HEK293 (cell line): ENCODE data around the gene CCDC63.

Experiments used
- CTCF ChIA-PET: fragments of 350-600 bp; formaldehyde crosslinking; extraction: SDS; loops from one replicate; lab custom pipeline; 2021; ENCODE audit warnings: antibody characterized with exemption; lab: Yijun Ruan, JAX
- POLR2A ChIA-PET: fragments of 300-600 bp; formaldehyde crosslinking; extraction: SDS; loops from one replicate; lab custom pipeline; 2020; ENCODE audit warnings: antibody characterized with exemption, inconsistent platforms; lab: Yijun Ruan, JAX
- H3K27ac ChIP-seq: fragments of 200-500 bp; sonication (Bioruptor generic); 2 replicates; pipeline ENCODE4 v1.5.1; 2014; ENCODE audit warnings: low read depth, low read length, control low read depth, inconsistent platforms; ENCODE audit errors: extremely low read depth
- H3K36me3 ChIP-seq, 2 experiments: fragments of 200-500 bp in 1 of 2; sonication (Bioruptor generic) in 1 of 2; 1 replicate in 1 of 2; 2 replicates in 1 of 2; pipeline ENCODE4 v1.5.1; 2014 to 2017; ENCODE audit warnings: inconsistent platforms in 2 of 2, low read length in 2 of 2; ENCODE audit not compliant: control insufficient read depth in 2 of 2, insufficient read depth in 1 of 2
- H3K4me1 ChIP-seq: fragments of 200-500 bp; sonication (Bioruptor generic); 2 replicates; pipeline ENCODE4 v1.5.1; 2014; ENCODE audit warnings: mild to moderate bottlenecking, low read length, inconsistent platforms; ENCODE audit not compliant: control insufficient read depth, insufficient read depth
- H3K4me3 ChIP-seq: 2 replicates; pipeline ENCODE4 v1.5.1; 2011; ENCODE audit warnings: low read depth, mild to moderate bottlenecking, control low read depth, low read length, moderate library complexity
- H3K9me3 ChIP-seq: fragments of 200-500 bp; sonication (Bioruptor generic); 2 replicates; pipeline ENCODE4 v1.5.1; 2014; ENCODE audit warnings: low read depth, low read length, inconsistent platforms; ENCODE audit not compliant: control insufficient read depth, insufficient read depth
- HOXC10 ChIP-seq: sonication (generic); formaldehyde crosslinking; IDR thresholded peaks from 2 replicates; pipeline ENCODE4 v1.8.1; 2023; ENCODE audit warnings: mild to moderate bottlenecking, missing genetic modification reagents
- HOXD13 ChIP-seq: sonication (generic); formaldehyde crosslinking; IDR thresholded peaks from 2 replicates; pipeline ENCODE4 v1.8.0; 2022; ENCODE audit warnings: missing genetic modification reagents, borderline replicate concordance
- MEIS1 ChIP-seq: sonication (generic); formaldehyde crosslinking; IDR thresholded peaks from 2 replicates; pipeline ENCODE4 v1.8.1; 2022; ENCODE audit warnings: missing genetic modification reagents, mild to moderate bottlenecking, borderline replicate concordance
- SCRT1 ChIP-seq: fragments of 450-650 bp; formaldehyde crosslinking; IDR thresholded peaks from 2 replicates; pipeline ENCODE4 v1.5.1; 2016; ENCODE audit warnings: missing biosample characterization, missing genetic modification characterization, borderline replicate concordance
- YY1 ChIP-seq: fragments of 450-650 bp; formaldehyde crosslinking; IDR thresholded peaks from 2 replicates; pipeline ENCODE4 v1.5.1; 2018; ENCODE audit warnings: missing biosample characterization, missing genetic modification characterization
- ZFP37 ChIP-seq: fragments of 450-650 bp; formaldehyde crosslinking; IDR thresholded peaks from 2 replicates; pipeline ENCODE4 v1.5.1; 2016; ENCODE audit warnings: missing biosample characterization, missing genetic modification characterization
- ZNF10 ChIP-seq: fragments of 450-650 bp; formaldehyde crosslinking; IDR thresholded peaks from 2 replicates; pipeline ENCODE4 v1.5.1; 2017; ENCODE audit warnings: missing biosample characterization, missing genetic modification characterization
- ZNF112 ChIP-seq: fragments of 450-650 bp; formaldehyde crosslinking; IDR thresholded peaks from 2 replicates; pipeline ENCODE4 v1.5.0; 2017; ENCODE audit warnings: missing biosample characterization, missing genetic modification characterization
- ZNF121 ChIP-seq: fragments of 450-650 bp; formaldehyde crosslinking; IDR thresholded peaks from 2 replicates; pipeline ENCODE4 v1.5.1; 2016; ENCODE audit warnings: missing biosample characterization, missing genetic modification characterization
- ZNF132 ChIP-seq: fragments of 450-650 bp; formaldehyde crosslinking; IDR thresholded peaks from 2 replicates; pipeline ENCODE4 v1.5.1; 2017; ENCODE audit warnings: missing biosample characterization, missing genetic modification characterization, borderline replicate concordance
- ZNF146 ChIP-seq: fragments of 450-650 bp; formaldehyde crosslinking; IDR thresholded peaks from 2 replicates; pipeline ENCODE4 v1.5.1; 2016; ENCODE audit warnings: missing biosample characterization, missing genetic modification characterization
- ZNF157 ChIP-seq: fragments of 450-650 bp; formaldehyde crosslinking; IDR thresholded peaks from 2 replicates; pipeline ENCODE4 v1.5.1; 2016; ENCODE audit warnings: missing biosample characterization, missing genetic modification characterization
- ZNF174 ChIP-seq: fragments of 450-650 bp; formaldehyde crosslinking; IDR thresholded peaks from 2 replicates; pipeline ENCODE4 v1.5.0; 2017; ENCODE audit warnings: missing biosample characterization, mild to moderate bottlenecking, missing genetic modification characterization
- ZNF239 ChIP-seq: fragments of 450-650 bp; formaldehyde crosslinking; IDR thresholded peaks from 2 replicates; pipeline ENCODE4 v1.5.1; 2016; ENCODE audit warnings: missing biosample characterization, missing genetic modification characterization
- ZNF311 ChIP-seq: fragments of 450-650 bp; formaldehyde crosslinking; IDR thresholded peaks from 2 replicates; pipeline ENCODE4 v1.5.1; 2017; ENCODE audit warnings: missing biosample characterization, missing genetic modification characterization, borderline replicate concordance
- ZNF335 ChIP-seq: fragments of 450-650 bp; formaldehyde crosslinking; conservative IDR thresholded peaks from 2 replicates; pipeline ENCODE4 v1.5.1; 2016; ENCODE audit warnings: missing biosample characterization, missing genetic modification characterization
- ZNF366 ChIP-seq: fragments of 450-650 bp; formaldehyde crosslinking; conservative IDR thresholded peaks from 2 replicates; pipeline ENCODE4 v1.5.1; 2016; ENCODE audit warnings: missing biosample characterization, missing genetic modification characterization
- ZNF426 ChIP-seq: fragments of 450-650 bp; formaldehyde crosslinking; IDR thresholded peaks from 2 replicates; pipeline ENCODE4 v1.5.1; 2017; ENCODE audit warnings: missing biosample characterization, missing genetic modification characterization, mild to moderate bottlenecking, inconsistent platforms, moderate library complexity
- ZNF518A ChIP-seq: fragments of 450-650 bp; formaldehyde crosslinking; conservative IDR thresholded peaks from 2 replicates; pipeline ENCODE4 v1.5.1; 2016; ENCODE audit warnings: low read depth, missing biosample characterization, missing genetic modification characterization
- ZNF639 ChIP-seq: fragments of 450-650 bp; formaldehyde crosslinking; IDR thresholded peaks from 2 replicates; pipeline ENCODE4 v1.5.1; 2016; ENCODE audit warnings: missing biosample characterization, missing genetic modification characterization
- ZNF654 ChIP-seq: fragments of 450-650 bp; formaldehyde crosslinking; IDR thresholded peaks from 2 replicates; pipeline ENCODE4 v1.5.1; 2016; ENCODE audit warnings: low read depth, missing biosample characterization, missing genetic modification characterization
- ZNF658 ChIP-seq: fragments of 450-650 bp; formaldehyde crosslinking; IDR thresholded peaks from 2 replicates; pipeline ENCODE4; 2016; ENCODE audit warnings: missing biosample characterization, missing genetic modification characterization
- ZNF660 ChIP-seq: fragments of 450-650 bp; IDR thresholded peaks from 2 replicates; pipeline ENCODE4 v1.5.1; 2018; ENCODE audit warnings: missing biosample characterization, mild to moderate bottlenecking, missing genetic modification characterization
- ZNF707 ChIP-seq: fragments of 450-650 bp; formaldehyde crosslinking; IDR thresholded peaks from 2 replicates; pipeline ENCODE4 v1.5.1; 2016; ENCODE audit warnings: missing biosample characterization, missing genetic modification characterization
- ZXDB ChIP-seq: fragments of 450-650 bp; formaldehyde crosslinking; IDR thresholded peaks from 2 replicates; pipeline ENCODE4 v1.5.1; 2016; ENCODE audit warnings: missing biosample characterization, missing genetic modification characterization
- TF ChIP-seq, protein P1 (sequence below): fragments of 450-650 bp; formaldehyde crosslinking; IDR thresholded peaks from 2 replicates; pipeline ENCODE4 v1.5.1; 2016; ENCODE audit warnings: missing biosample characterization, missing genetic modification characterization

Gene CCDC63

DNA sequence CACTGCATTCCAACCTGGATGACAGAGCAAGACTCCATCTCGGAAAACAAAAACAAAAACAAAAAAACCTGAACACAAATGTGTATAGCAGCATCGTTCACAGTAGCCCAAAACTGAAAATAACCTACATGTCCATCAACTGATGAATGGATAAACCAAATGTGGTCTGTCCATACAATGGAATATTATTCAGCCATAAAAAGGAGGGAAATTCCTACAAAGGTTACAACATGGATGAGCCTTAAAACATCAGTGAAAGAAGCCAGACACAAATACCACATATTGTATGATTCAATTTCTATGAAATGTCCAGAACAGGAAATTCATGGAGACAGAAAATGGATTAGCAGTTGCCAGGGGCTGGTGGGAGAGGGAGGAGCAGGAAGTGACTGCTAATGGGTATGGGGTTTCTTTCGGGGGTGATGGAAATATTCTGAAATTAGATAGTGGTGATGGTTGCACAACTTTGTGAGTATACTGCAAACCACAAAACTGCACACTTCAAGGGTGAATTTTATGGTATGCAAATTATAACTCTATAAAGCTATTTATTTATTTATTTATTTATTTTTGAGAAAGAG lies 69.6 kb downstream of the CCDC63 start:
- POLR2A ChIA-PET, result no interaction called here
- CTCF ChIA-PET, result interaction anchor here (0.5 to 0.7 kb wide), 2 partner anchors 21 to 117 kb away, joined by 3 to 4 read pairs; no protein-coding TSS in a partner anchor
- H3K9me3 ChIP-seq, result no peaks in the 10 kb centered on the region
- no peak overlapping the region for H3K4me3 ChIP-seq
- TF ChIP-seq ZFP37 (no peak), ZNF146 (tag by site-specific recombination) (peak; percentile 77), ZNF10 (tag by site-specific recombination) (peak; percentile 44; the same call in 1 of the 2 replicates), ZNF157 (tag by site-specific recombination) (no peak), ZNF132 (tag by site-specific recombination) (no peak)
- no peaks in the 10 kb centered on the region for H3K4me1 ChIP-seq
- H3K36me3 ChIP-seq, result no peaks in the 10 kb centered on the region
- no peak overlapping the region for H3K27ac ChIP-seq

- ChIA-PET CTCF (interaction anchor here (1.4 kb wide), 1 partner anchor 22 kb away, joined by 8 read pairs; no protein-coding TSS in a partner anchor), POLR2A (no interaction called here)
- TF ChIP-seq ZXDB (tag by site-specific recombination) (no peak), ZNF121 (no peak), ZNF366 (no peak), SCRT1 (tag by site-specific recombination) (no peak), MEIS1 (no peak)
- Histone ChIP-seq H3K9me3 (no peaks in the 10 kb centered on the region), H3K4me3 (no peak overlapping the region), H3K4me1 (no peaks in the 10 kb centered on the region), H3K27ac (no peak overlapping the region), H3K36me3 (no peaks in the 10 kb centered on the region)
Observed at GRCh38 chr12:110917467-110917866, 70.7 kb downstream of the CCDC63 start.

GRCh38 chr12:110917961-110918360 lies 71.2 kb downstream of the CCDC63 start:
- POLR2A ChIA-PET, result no interaction called here
- Histone ChIP-seq H3K36me3 (no peaks in the 10 kb centered on the region), H3K9me3 (no peaks in the 10 kb centered on the region), H3K4me3 (no peak overlapping the region), H3K4me1 (no peaks in the 10 kb centered on the region), H3K27ac (no peak overlapping the region)
- CTCF ChIA-PET, result interaction anchor here (1.4 kb wide), 1 partner anchor 23 kb away, joined by 8 read pairs; no protein-coding TSS in a partner anchor
- no peak for TF ChIP-seq ZNF239
- no peak for TF ChIP-seq ZNF654 (tag by site-specific recombination)
- no peak for TF ChIP-seq ZNF426
- no peak for TF ChIP-seq ZNF658 (tag by site-specific recombination)
- TF ChIP-seq ZNF639, result no peak
- no peak for TF ChIP-seq ZNF112 (tag by site-specific recombination)
- no peak for TF ChIP-seq HOXC10 (CRISPR knock-in tag)
- no peak for TF ChIP-seq ZNF174 (tag by site-specific recombination)
- no peak for TF ChIP-seq ZNF707 (tag by site-specific recombination)
- TF ChIP-seq ZNF311 (tag by site-specific recombination), result no peak
- TF ChIP-seq ZNF518A (tag by site-specific recombination), result no peak
- TF ChIP-seq HOXD13 (CRISPR knock-in tag), result no peak
- TF ChIP-seq, protein P1, sequence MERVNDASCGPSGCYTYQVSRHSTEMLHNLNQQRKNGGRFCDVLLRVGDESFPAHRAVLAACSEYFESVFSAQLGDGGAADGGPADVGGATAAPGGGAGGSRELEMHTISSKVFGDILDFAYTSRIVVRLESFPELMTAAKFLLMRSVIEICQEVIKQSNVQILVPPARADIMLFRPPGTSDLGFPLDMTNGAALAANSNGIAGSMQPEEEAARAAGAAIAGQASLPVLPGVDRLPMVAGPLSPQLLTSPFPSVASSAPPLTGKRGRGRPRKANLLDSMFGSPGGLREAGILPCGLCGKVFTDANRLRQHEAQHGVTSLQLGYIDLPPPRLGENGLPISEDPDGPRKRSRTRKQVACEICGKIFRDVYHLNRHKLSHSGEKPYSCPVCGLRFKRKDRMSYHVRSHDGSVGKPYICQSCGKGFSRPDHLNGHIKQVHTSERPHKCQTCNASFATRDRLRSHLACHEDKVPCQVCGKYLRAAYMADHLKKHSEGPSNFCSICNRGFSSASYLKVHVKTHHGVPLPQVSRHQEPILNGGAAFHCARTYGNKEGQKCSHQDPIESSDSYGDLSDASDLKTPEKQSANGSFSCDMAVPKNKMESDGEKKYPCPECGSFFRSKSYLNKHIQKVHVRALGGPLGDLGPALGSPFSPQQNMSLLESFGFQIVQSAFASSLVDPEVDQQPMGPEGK (tag by site-specific recombination), result no peak
- TF ChIP-seq ZNF660 (tag by site-specific recombination), result no peak
- no peak for TF ChIP-seq YY1
- no peak for TF ChIP-seq ZNF335 (tag by site-specific recombination)
